ENCODE data around the gene ACSS3. TPM values are rescaled to one million over a fixed set of nuclear protein-coding genes. Genes with fewer than 3 reads are reported as not detected.
A peak's percentile ranks its signal among the peaks of the same experiment; 100 is the strongest.

Gene ACSS3
- total RNA-seq, 1 donor from 2014 or later: 3.6 TPM

GRCh38 chr12:81070846-81071245, 7.0 kb upstream of the ACSS3 start:
- no peak for TF ChIP-seq CTCF (IDR thresholded peaks at IDR 0.05; ENCODE audit: partially characterized antibody, unreplicated experiment)
- peaks cover 1% of the 10 kb centered on the region for H3K27me3 Mint-ChIP-seq (ENCODE audit: unreplicated experiment)

GRCh38 chr12:81075539-81075938, 2.3 kb upstream of the ACSS3 start:
- H3K4me1 Mint-ChIP-seq (ENCODE audit: low read depth, unreplicated experiment): peaks cover 14% of the 10 kb centered on the region
- no peak for DNase-seq
- no peak for TF ChIP-seq CTCF (IDR thresholded peaks at IDR 0.05; ENCODE audit: partially characterized antibody, unreplicated experiment)
- H3K27ac Mint-ChIP-seq (ENCODE audit: unreplicated experiment): no peak overlapping the region
- H3K4me3 Mint-ChIP-seq (ENCODE audit: unreplicated experiment): no peak overlapping the region
- no peaks in the 10 kb centered on the region for H3K27me3 Mint-ChIP-seq (ENCODE audit: unreplicated experiment)
- H3K36me3 Mint-ChIP-seq (ENCODE audit: unreplicated experiment): no peaks in the 10 kb centered on the region
- H3K9me3 Mint-ChIP-seq (ENCODE audit: unreplicated experiment): no peaks in the 10 kb centered on the region

More at GRCh38 chr12:81070846-81071245, 7.0 kb upstream of the ACSS3 start:
- DNase-seq: no peak
- H3K36me3 Mint-ChIP-seq (ENCODE audit: unreplicated experiment): peaks cover 3% of the 10 kb centered on the region
- H3K9me3 Mint-ChIP-seq (ENCODE audit: unreplicated experiment): peaks cover 2% of the 10 kb centered on the region
- H3K4me3 Mint-ChIP-seq (ENCODE audit: unreplicated experiment): no peak overlapping the region
- H3K27ac Mint-ChIP-seq (ENCODE audit: unreplicated experiment): no peak overlapping the region
- H3K4me1 Mint-ChIP-seq (ENCODE audit: low read depth, unreplicated experiment): no peaks in the 10 kb centered on the region

- no peaks in the 10 kb centered on the region for H3K36me3 Mint-ChIP-seq (ENCODE audit: unreplicated experiment)
- H3K4me1 Mint-ChIP-seq (ENCODE audit: low read depth, unreplicated experiment): peaks cover 15% of the 10 kb centered on the region
- no peak overlapping the region for H3K27ac Mint-ChIP-seq (ENCODE audit: unreplicated experiment)
- H3K27me3 Mint-ChIP-seq (ENCODE audit: unreplicated experiment): no peaks in the 10 kb centered on the region
- no peak for TF ChIP-seq CTCF (IDR thresholded peaks at IDR 0.05; ENCODE audit: partially characterized antibody, unreplicated experiment)
- no peak for DNase-seq
- no peaks in the 10 kb centered on the region for H3K9me3 Mint-ChIP-seq (ENCODE audit: unreplicated experiment)
- peak overlapping the region; percentile 89 for H3K4me3 Mint-ChIP-seq (ENCODE audit: unreplicated experiment)
Measured at GRCh38 chr12:81077329-81077685, 572 bp upstream of the ACSS3 start.

GRCh38 chr12:81078469-81079196, 754 bp downstream of the ACSS3 start:
- Mint-ChIP-seq H3K4me1 (ENCODE audit: low read depth, unreplicated experiment) (peaks cover 15% of the 10 kb centered on the region), H3K4me3 (ENCODE audit: unreplicated experiment) (peak overlapping the region; percentile 78), H3K9me3 (ENCODE audit: unreplicated experiment) (no peaks in the 10 kb centered on the region), H3K36me3 (ENCODE audit: unreplicated experiment) (no peaks in the 10 kb centered on the region), H3K27me3 (ENCODE audit: unreplicated experiment) (no peaks in the 10 kb centered on the region), H3K27ac (ENCODE audit: unreplicated experiment) (no peak overlapping the region)
- DNase-seq: no peak
- TF ChIP-seq CTCF (IDR thresholded peaks at IDR 0.05; ENCODE audit: partially characterized antibody, unreplicated experiment): no peak

GRCh38 chr12:81079280-81080076, 1.6 kb downstream of the ACSS3 start:
- no peak for DNase-seq
- Mint-ChIP-seq H3K27ac (ENCODE audit: unreplicated experiment) (no peak overlapping the region), H3K4me3 (ENCODE audit: unreplicated experiment) (no peak overlapping the region), H3K27me3 (ENCODE audit: unreplicated experiment) (no peaks in the 10 kb centered on the region), H3K36me3 (ENCODE audit: unreplicated experiment) (no peaks in the 10 kb centered on the region), H3K9me3 (ENCODE audit: unreplicated experiment) (no peaks in the 10 kb centered on the region), H3K4me1 (ENCODE audit: low read depth, unreplicated experiment) (peaks cover 15% of the 10 kb centered on the region)
- TF ChIP-seq CTCF (IDR thresholded peaks at IDR 0.05; ENCODE audit: partially characterized antibody, unreplicated experiment): no peak
